SK-N-SH treated with all-trans-retinoic acid at 6 μM for 48 hours (cell line): ENCODE measurements around the gene APLN.

ENCODE experiments used
- ATAC-seq: fragments of 200-7000 bp; cut with Tn5 transposase; 3 replicates; pipeline ENCODE4 v1.9.1; 2020; ENCODE audit warnings: mild to moderate bottlenecking, moderate library complexity
- ARNTL ChIP-seq: fragments of 450-650 bp; formaldehyde crosslinking; IDR thresholded peaks from 2 replicates; pipeline ENCODE4 v1.5.0; 2020; ENCODE audit warnings: low read depth, mild to moderate bottlenecking, moderate library complexity, borderline replicate concordance
- BACH2 ChIP-seq: fragments of 250-450 bp; sonication (Bioruptor Pico); IDR thresholded peaks from 2 replicates; pipeline ENCODE4 v1.9.0; 2021; ENCODE audit warnings: mild to moderate bottlenecking, borderline replicate concordance
- CREB5 ChIP-seq: fragments of 250-450 bp; sonication (Bioruptor Pico); IDR thresholded peaks from 2 replicates; pipeline ENCODE4 v1.5.1; 2020; ENCODE audit warnings: low read depth, mild to moderate bottlenecking, moderate library complexity
- CSRNP3 ChIP-seq: fragments of 250-450 bp; sonication (Bioruptor Pico); IDR thresholded peaks from 2 replicates; pipeline ENCODE4 v1.5.1; 2021; ENCODE audit warnings: mild to moderate bottlenecking, moderate library complexity
- ESRRG ChIP-seq: fragments of 250-450 bp; sonication (Bioruptor Pico); IDR thresholded peaks from 2 replicates; pipeline ENCODE4 v1.6.1; 2021; ENCODE audit warnings: mild to moderate bottlenecking
- ISL1 ChIP-seq: fragments of 250-450 bp; sonication (Bioruptor Pico); IDR thresholded peaks from 2 replicates; pipeline ENCODE4 v2.1.2; 2022; ENCODE audit warnings: mild to moderate bottlenecking, moderate library complexity
- OSR1 ChIP-seq: fragments of 250-450 bp; sonication (Bioruptor Pico); IDR thresholded peaks from 2 replicates; pipeline ENCODE4 v1.8.0; 2022; ENCODE audit warnings: moderate library complexity, mild to moderate bottlenecking, inconsistent platforms
- PATZ1 ChIP-seq: fragments of 250-450 bp; sonication (Bioruptor Pico); IDR thresholded peaks from 2 replicates; pipeline ENCODE4 v1.8.0; 2020; ENCODE audit warnings: mild to moderate bottlenecking, moderate library complexity, borderline replicate concordance
- POU6F1 ChIP-seq: fragments of 250-450 bp; sonication (Bioruptor Pico); IDR thresholded peaks from 2 replicates; pipeline ENCODE4 v1.8.0; 2021; ENCODE audit warnings: low read depth, mild to moderate bottlenecking, moderate library complexity, borderline replicate concordance
- PPARA ChIP-seq: fragments of 250-450 bp; sonication (Bioruptor Pico); IDR thresholded peaks from 2 replicates; pipeline ENCODE4 v1.5.0; 2020; ENCODE audit warnings: mild to moderate bottlenecking, borderline replicate concordance
- RARB ChIP-seq: fragments of 250-450 bp; sonication (Bioruptor Pico); IDR thresholded peaks from 2 replicates; pipeline ENCODE4 v1.8.0; 2021; ENCODE audit warnings: mild to moderate bottlenecking, moderate library complexity
- SNAI2 ChIP-seq: fragments of 250-450 bp; sonication (Bioruptor Pico); IDR thresholded peaks from 2 replicates; pipeline ENCODE4 v1.5.0; 2020; ENCODE audit warnings: mild to moderate bottlenecking, moderate library complexity
- TCF4 ChIP-seq: fragments of 250-450 bp; sonication (Bioruptor Pico); IDR thresholded peaks from 2 replicates; pipeline ENCODE4 v1.8.0; 2021; ENCODE audit warnings: mild to moderate bottlenecking, moderate library complexity, borderline replicate concordance
- TSHZ2 ChIP-seq: fragments of 250-450 bp; sonication (Bioruptor Pico); IDR thresholded peaks from 2 replicates; pipeline ENCODE4 v1.5.0; 2020; ENCODE audit warnings: mild to moderate bottlenecking, moderate library complexity
- ZFP3 ChIP-seq: fragments of 250-450 bp; sonication (Bioruptor Pico); IDR thresholded peaks from 2 replicates; pipeline ENCODE4 v1.5.0; 2020; ENCODE audit warnings: mild to moderate bottlenecking, moderate library complexity
- ZFP30 ChIP-seq: fragments of 450-650 bp; formaldehyde crosslinking; IDR thresholded peaks from 2 replicates; pipeline ENCODE4 v1.5.0; 2022; ENCODE audit warnings: mild to moderate bottlenecking, moderate library complexity
- ZNF565 ChIP-seq: fragments of 450-650 bp; formaldehyde crosslinking; conservative IDR thresholded peaks from 2 replicates; pipeline ENCODE4 v1.5.0; 2020; ENCODE audit warnings: low read depth, mild to moderate bottlenecking, moderate library complexity
- ZNF70 ChIP-seq: fragments of 450-650 bp; formaldehyde crosslinking; IDR thresholded peaks from 2 replicates; pipeline ENCODE4 v1.5.0; 2020; ENCODE audit warnings: mild to moderate bottlenecking, moderate library complexity
- ZNF8 ChIP-seq: fragments of 450-650 bp; formaldehyde crosslinking; IDR thresholded peaks from 2 replicates; pipeline ENCODE4 v1.5.0; 2020; ENCODE audit warnings: mild to moderate bottlenecking, moderate library complexity

The APLN gene

GRCh38 chrX:129612396-129612795 is 42.4 kb downstream of the APLN start:
- no peak for ATAC-seq

GRCh38 chrX:129609395-129609794 is 45.4 kb downstream of the APLN start:
- no peak for ATAC-seq
- TF ChIP-seq ZFP3 = no peak
- TF ChIP-seq CREB5 = no peak
- no peak for TF ChIP-seq CSRNP3 (CRISPR knock-in tag)
- TF ChIP-seq BACH2 (CRISPR knock-in tag) = no peak
- TF ChIP-seq ZNF70 (CRISPR knock-in tag) = no peak
- no peak for TF ChIP-seq ZNF8 (CRISPR knock-in tag)
- TF ChIP-seq PATZ1 (CRISPR knock-in tag) = no peak

More at GRCh38 chrX:129612396-129612795, 42.4 kb downstream of the APLN start:
- no peak for TF ChIP-seq SNAI2 (CRISPR knock-in tag)
- no peak for TF ChIP-seq ZNF565 (CRISPR knock-in tag)
- TF ChIP-seq ESRRG (CRISPR knock-in tag) = no peak
- no peak for TF ChIP-seq ISL1
- TF ChIP-seq ZFP3 = no peak
- no peak for TF ChIP-seq PATZ1 (CRISPR knock-in tag)
- TF ChIP-seq PPARA (CRISPR knock-in tag) = no peak
- no peak for TF ChIP-seq POU6F1 (CRISPR knock-in tag)
- no peak for TF ChIP-seq BACH2 (CRISPR knock-in tag)
- no peak for TF ChIP-seq TSHZ2 (CRISPR knock-in tag)
- TF ChIP-seq OSR1 = no peak
- TF ChIP-seq ARNTL = no peak
- no peak for TF ChIP-seq ZNF70 (CRISPR knock-in tag)
- no peak for TF ChIP-seq TCF4 (CRISPR knock-in tag)
- TF ChIP-seq RARB (CRISPR knock-in tag) = no peak

GRCh38 chrX:129608496-129608895 is 46.3 kb downstream of the APLN start:
- TF ChIP-seq ZFP30 = no peak
- TF ChIP-seq ARNTL = no peak
- no peak for ATAC-seq
